HG03159 (cell line): ENCODE results near the gene CYBA.
"Not testable (repeated sequence)": the region's sequence is repeated elsewhere in the genome, so short reads cannot be mapped to it uniquely, and the experiment has no call there.

ENCODE experiments used
- ATAC-seq: cut with Tn5 transposase; IDR thresholded peaks from one replicate; pipeline ENCODE4 v1.9.1; 2021; ENCODE audit warnings: mild to moderate bottlenecking, moderate library complexity; ENCODE audit not compliant: unreplicated experiment

Gene CYBA

GRCh38 chr16:88686439-88687253 is 35.8 kb upstream of the CYBA start, which contains the start of gene SNAI3:
Gene SNAI3 (minus strand): TSS chr16:88686507. CDS start chr16:88686406, 101 bp downstream.
- ATAC-seq, result peak; percentile 58

GRCh38 chr16:88686062-88686438 is 35.2 kb upstream of the CYBA start:
- ATAC-seq, result peak; percentile 9

- ATAC-seq, result no peak
These were observed 34.6 kb upstream of the CYBA start for GRCh38 chr16:88685156-88686061.

- no peak for ATAC-seq
These were observed 33.8 kb upstream of the CYBA start for GRCh38 chr16:88684569-88685155.

GRCh38 chr16:88681709-88682451 is 31.0 kb upstream of the CYBA start:
- ATAC-seq, result peak; percentile 77

GRCh38 chr16:88681084-88681680 is 30.3 kb upstream of the CYBA start:
- no peak for ATAC-seq

GRCh38 chr16:88680554-88681083 is 29.8 kb upstream of the CYBA start:
- ATAC-seq, result no peak

GRCh38 chr16:88678224-88678979 is 27.5 kb upstream of the CYBA start:
- ATAC-seq, result no peak

GRCh38 chr16:88677721-88678120 is 26.9 kb upstream of the CYBA start:
- ATAC-seq, result no peak

- ATAC-seq, result no peak
These were observed 25.8 kb upstream of the CYBA start for GRCh38 chr16:88676502-88677242.

GRCh38 chr16:88673716-88674379 is 23.0 kb upstream of the CYBA start:
- ATAC-seq, result no peak

GRCh38 chr16:88672776-88673175 is 21.9 kb upstream of the CYBA start:
- ATAC-seq, result no peak

- no peak for ATAC-seq
These were observed 21.0 kb upstream of the CYBA start for GRCh38 chr16:88671806-88672205.

- no peak for ATAC-seq
These were observed 19.1 kb upstream of the CYBA start for GRCh38 chr16:88669980-88670379.

- not testable (repeated sequence) for ATAC-seq
These were observed 18.6 kb upstream of the CYBA start for GRCh38 chr16:88669493-88669892.

- no peak for ATAC-seq
These were observed 16.6 kb upstream of the CYBA start for GRCh38 chr16:88667461-88667860.

- no peak for ATAC-seq
These were observed 14.7 kb upstream of the CYBA start for GRCh38 chr16:88665570-88665969.

- no peak for ATAC-seq
These were observed 14.3 kb upstream of the CYBA start for GRCh38 chr16:88665148-88665547.
